Measurements from ENCODE around the gene INPP5F.

GRCh38 chr10:119780879-119781480, 55.1 kb downstream of the INPP5F start:
- TF ChIP-seq CTCF (IDR thresholded peaks at IDR 0.05) (no peak), POLR2A (IDR thresholded peaks at IDR 0.05) (no peak)

All from adrenal gland (tissue), 5 donors.